Fibroblast of lung (primary cell): ENCODE measurements around the gene WDR31. TPM values are rescaled to one million over a fixed set of nuclear protein-coding genes. Genes with fewer than 3 reads are reported as not detected.

Experiments
- DNase-seq, 2 donors: peaks; one replicate each; pipeline versions ENCODE4 v3.0.0 to v3.0.0-alpha.2; 2010; ENCODE audit warnings: low read depth in 2 of 2
- H2AFZ ChIP-seq: 2 replicates; pipeline ENCODE4 v1.5.1; 2012; ENCODE audit warnings: low read length, control low read depth, inconsistent platforms
- H3K27ac ChIP-seq: 2 replicates; pipeline ENCODE4 v1.5.1; 2011; ENCODE audit warnings: low read length, control low read depth; ENCODE audit not compliant: insufficient read depth
- H3K27me3 ChIP-seq: 2 replicates; pipeline ENCODE4 v1.5.1; 2011; ENCODE audit warnings: mild to moderate bottlenecking, low read length; ENCODE audit not compliant: control insufficient read depth, insufficient read depth
- H3K36me3 ChIP-seq: 2 replicates; pipeline ENCODE4 v1.5.1; 2011; ENCODE audit warnings: low read length; ENCODE audit not compliant: control insufficient read depth, insufficient read depth
- H3K4me1 ChIP-seq: 2 replicates; pipeline ENCODE4 v1.5.1; 2011; ENCODE audit warnings: low read length; ENCODE audit not compliant: control insufficient read depth, insufficient read depth; ENCODE audit errors: extremely low read depth
- H3K4me2 ChIP-seq: 2 replicates; pipeline ENCODE4 v1.5.1; 2011; ENCODE audit warnings: low read length, control low read depth; ENCODE audit not compliant: insufficient read depth; ENCODE audit errors: extremely low read depth
- H3K4me3 ChIP-seq, 4 experiments: fragments of 200-600 bp in 1 of 4; sonication (generic) in 1 of 4; replicated peaks in 1 of 4; 2 replicates each; pipeline ENCODE4 v1.5.1; 2011 to 2016; ENCODE audit warnings: low read length in 4 of 4, low read depth in 3 of 4, mild to moderate bottlenecking in 3 of 4, control low read depth in 2 of 4, inconsistent platforms in 1 of 4, mixed read lengths in 1 of 4; ENCODE audit not compliant: insufficient read depth in 1 of 4; ENCODE audit errors: control extremely low read depth in 1 of 4
- H3K79me2 ChIP-seq: 2 replicates; pipeline ENCODE4 v1.5.1; 2012; ENCODE audit warnings: mild to moderate bottlenecking, low read length, inconsistent platforms; ENCODE audit not compliant: control insufficient read depth, insufficient read depth
- H3K9ac ChIP-seq: 2 replicates; pipeline ENCODE4 v1.5.1; 2011; ENCODE audit warnings: mild to moderate bottlenecking, low read length, control low read depth; ENCODE audit not compliant: insufficient read depth
- H3K9me3 ChIP-seq: 2 replicates; pipeline ENCODE4 v1.5.1; 2012; ENCODE audit warnings: low read depth, low read length; ENCODE audit not compliant: control insufficient read depth, insufficient read depth
- H4K20me1 ChIP-seq: 2 replicates; pipeline ENCODE4 v1.5.1; 2011; ENCODE audit warnings: low read length; ENCODE audit not compliant: control insufficient read depth, insufficient read depth; ENCODE audit errors: extremely low read depth
- EZH2 ChIP-seq: IDR thresholded peaks from 2 replicates; pipeline ENCODE4 v1.5.1; 2012; ENCODE audit warnings: low read length, control low read depth, mild to moderate bottlenecking; ENCODE audit errors: missing control alignments
- polyA plus RNA-seq, 2 donors: library from polyadenylated mRNA; depleted of rRNA in 1 of 2; stranded (reverse) in 1 of 2; unstranded in 1 of 2; fragments of >200 nt; gene quantifications; 2 replicates each; pipeline ENCODE4 v1.2.1, GENCODE V29; 2011 to 2012; ENCODE audit warnings: missing spikeins in 1 of 2
- total RNA-seq: library from RNA; depleted of rRNA; stranded (reverse); fragments of >200 nt; gene quantifications from 2 replicates; pipeline ENCODE4 v1.2.1, GENCODE V29; 2014
- TF ChIP-seq, protein P1 (sequence below), 2 donors: IDR thresholded peaks in 1 of 2; conservative IDR thresholded peaks in 1 of 2; 1 replicate in 1 of 2; 2 replicates in 1 of 2; pipeline ENCODE4 v1.5.1; 2011 to 2012; ENCODE audit warnings: low read length in 2 of 2, control low read depth in 1 of 2, inconsistent platforms in 1 of 2, low read depth in 1 of 2, mild to moderate bottlenecking in 1 of 2

WDR31 gene
- total and polyA plus RNA-seq, 2 donors (not counting 1 experiment from before 2014, with no cell fraction given) = 1.6 to 4.0 TPM

DNA sequence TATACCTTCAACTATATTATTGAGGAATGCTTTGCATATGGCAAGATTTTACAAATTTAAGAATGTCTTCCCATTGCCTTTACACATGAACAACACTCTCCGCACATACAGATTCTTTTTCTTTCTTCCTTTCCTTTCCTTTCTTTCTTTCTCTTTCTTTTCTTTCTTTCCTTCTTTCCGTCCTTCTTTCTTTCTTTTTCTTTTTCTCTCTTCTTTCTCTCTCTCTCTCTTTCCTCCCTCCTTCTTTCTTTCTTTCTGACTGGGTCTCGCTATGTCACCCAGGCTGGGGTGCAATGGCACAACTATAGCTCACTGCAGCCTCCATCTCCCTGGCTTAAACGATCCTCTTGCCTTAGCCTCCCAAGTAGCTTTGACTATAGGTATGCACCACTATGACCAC is 13.8 kb downstream of the WDR31 start:
- H4K20me1 ChIP-seq = no peaks in the 10 kb centered on the region
- no peaks in the 10 kb centered on the region for H3K27me3 ChIP-seq
- H2AFZ ChIP-seq = no peak overlapping the region
- DNase-seq = no peak
- no peaks in the 10 kb centered on the region for H3K9me3 ChIP-seq
- TF ChIP-seq, protein P1, sequence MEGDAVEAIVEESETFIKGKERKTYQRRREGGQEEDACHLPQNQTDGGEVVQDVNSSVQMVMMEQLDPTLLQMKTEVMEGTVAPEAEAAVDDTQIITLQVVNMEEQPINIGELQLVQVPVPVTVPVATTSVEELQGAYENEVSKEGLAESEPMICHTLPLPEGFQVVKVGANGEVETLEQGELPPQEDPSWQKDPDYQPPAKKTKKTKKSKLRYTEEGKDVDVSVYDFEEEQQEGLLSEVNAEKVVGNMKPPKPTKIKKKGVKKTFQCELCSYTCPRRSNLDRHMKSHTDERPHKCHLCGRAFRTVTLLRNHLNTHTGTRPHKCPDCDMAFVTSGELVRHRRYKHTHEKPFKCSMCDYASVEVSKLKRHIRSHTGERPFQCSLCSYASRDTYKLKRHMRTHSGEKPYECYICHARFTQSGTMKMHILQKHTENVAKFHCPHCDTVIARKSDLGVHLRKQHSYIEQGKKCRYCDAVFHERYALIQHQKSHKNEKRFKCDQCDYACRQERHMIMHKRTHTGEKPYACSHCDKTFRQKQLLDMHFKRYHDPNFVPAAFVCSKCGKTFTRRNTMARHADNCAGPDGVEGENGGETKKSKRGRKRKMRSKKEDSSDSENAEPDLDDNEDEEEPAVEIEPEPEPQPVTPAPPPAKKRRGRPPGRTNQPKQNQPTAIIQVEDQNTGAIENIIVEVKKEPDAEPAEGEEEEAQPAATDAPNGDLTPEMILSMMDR (conservative IDR thresholded peaks at IDR 0.05 in 1 of 2, IDR thresholded peaks at IDR 0.05 in 1 of 2; ENCODE audit: low read depth in 1 of 2, low read length in 2 of 2) = no peak
- TF ChIP-seq EZH2 = no peak
- no peak overlapping the region for H3K4me2 ChIP-seq
- H3K9ac ChIP-seq = no peak overlapping the region
- H3K79me2 ChIP-seq = no peaks in the 10 kb centered on the region
- no peak overlapping the region for H3K27ac ChIP-seq
- H3K4me1 ChIP-seq = no peaks in the 10 kb centered on the region
- H3K36me3 ChIP-seq = no peaks in the 10 kb centered on the region
- H3K4me3 ChIP-seq = no peak overlapping the region

DNA sequence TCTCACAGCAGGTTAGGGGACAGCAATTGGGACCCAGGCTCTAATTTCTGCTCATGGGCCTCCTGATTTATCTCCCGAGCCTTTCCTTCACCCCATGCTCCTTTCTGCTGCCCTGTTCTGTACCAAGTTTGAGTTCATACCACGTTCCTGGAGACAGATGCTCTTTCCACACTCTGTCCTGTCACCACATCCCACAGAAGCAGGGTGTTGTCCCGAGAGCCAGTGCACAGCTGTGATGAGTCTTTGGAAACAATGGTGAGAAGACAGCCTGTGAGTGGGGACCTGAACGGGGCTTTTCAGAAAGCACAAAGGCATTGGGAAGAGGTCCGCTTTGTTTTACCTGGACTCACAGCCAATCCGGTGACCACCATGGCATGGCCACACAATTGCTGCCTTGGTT is 17.4 kb downstream of the WDR31 start:
- Histone ChIP-seq H3K27me3 (no peaks in the 10 kb centered on the region), H3K27ac (no peak overlapping the region), H2AFZ (no peak overlapping the region), H3K36me3 (no peaks in the 10 kb centered on the region), H3K9ac (no peak overlapping the region), H4K20me1 (no peaks in the 10 kb centered on the region), H3K4me3 (no peak overlapping the region), H3K4me2 (no peak overlapping the region), H3K79me2 (no peaks in the 10 kb centered on the region), H3K4me1 (no peaks in the 10 kb centered on the region), H3K9me3 (no peaks in the 10 kb centered on the region)
- no peak for TF ChIP-seq EZH2
- TF ChIP-seq, protein P1 (conservative IDR thresholded peaks at IDR 0.05 in 1 of 2, IDR thresholded peaks at IDR 0.05 in 1 of 2; ENCODE audit: low read depth in 1 of 2, low read length in 2 of 2) = no peak
- no peak for DNase-seq

DNA sequence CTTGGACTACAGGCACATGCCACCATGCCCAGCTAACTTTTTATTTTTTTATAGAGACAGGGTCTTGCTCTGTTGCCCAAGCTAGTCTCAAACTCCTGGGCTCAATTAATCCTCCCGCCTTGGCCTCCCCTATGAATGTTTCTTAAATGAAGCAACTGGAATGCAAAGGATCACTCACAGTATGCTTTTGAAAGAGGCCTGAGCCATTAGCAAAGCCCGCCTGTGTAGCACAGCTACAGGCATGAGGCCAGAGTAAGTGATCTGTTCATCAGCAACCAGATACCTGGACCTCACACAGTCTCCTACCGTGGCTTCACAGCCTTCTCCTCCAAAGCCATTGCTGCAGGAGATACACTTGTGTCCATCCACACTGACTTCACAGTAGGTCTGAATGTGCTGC is 20.0 kb downstream of the WDR31 start:
- Histone ChIP-seq H2AFZ (no peak overlapping the region), H3K9me3 (no peaks in the 10 kb centered on the region), H3K27me3 (no peaks in the 10 kb centered on the region), H3K36me3 (no peaks in the 10 kb centered on the region), H4K20me1 (no peaks in the 10 kb centered on the region), H3K4me1 (no peaks in the 10 kb centered on the region), H3K9ac (no peak overlapping the region), H3K4me2 (no peak overlapping the region), H3K4me3 (no peak overlapping the region), H3K79me2 (no peaks in the 10 kb centered on the region), H3K27ac (no peak overlapping the region)
- DNase-seq = no peak
- TF ChIP-seq EZH2 = no peak
- TF ChIP-seq, protein P1 (conservative IDR thresholded peaks at IDR 0.05 in 1 of 2, IDR thresholded peaks at IDR 0.05 in 1 of 2; ENCODE audit: low read depth in 1 of 2, low read length in 2 of 2) = no peak
